IPS DF 4.7 (cell line): Measurements from ENCODE around the gene DMAC1.
A peak's percentile ranks its signal among the peaks of the same experiment; 100 is the strongest.

Experiments used
- DNase-seq: peaks from one replicate; pipeline ENCODE4 v3.0.0-alpha.2; 2013; ENCODE audit warnings: low spot score; ENCODE audit errors: extremely low read depth

DMAC1 gene

GRCh38 chr9:7799234-7799943, at the start of gene DMAC1:
TSS of gene DMAC1 (minus strand) at chr9:7799778. CDS start at chr9:7799734, 44 bp downstream.
- peak; percentile 71 for DNase-seq

- no peak for DNase-seq
Measured at GRCh38 chr9:7849362-7849761, 49.8 kb upstream of the DMAC1 start.

GRCh38 chr9:7848498-7848897, 48.9 kb upstream of the DMAC1 start:
- no peak for DNase-seq

GRCh38 chr9:7844242-7844641, 44.7 kb upstream of the DMAC1 start:
- DNase-seq: peak; percentile 44

- DNase-seq: no peak
Measured at GRCh38 chr9:7841831-7842230, 42.3 kb upstream of the DMAC1 start.

GRCh38 chr9:7834531-7834930, 35.0 kb upstream of the DMAC1 start:
- DNase-seq: no peak

- no peak for DNase-seq
Measured at GRCh38 chr9:7828334-7828733, 28.8 kb upstream of the DMAC1 start.

GRCh38 chr9:7827792-7828191, 28.2 kb upstream of the DMAC1 start:
- DNase-seq: no peak

GRCh38 chr9:7827056-7827455, 27.5 kb upstream of the DMAC1 start:
- no peak for DNase-seq

- no peak for DNase-seq
Measured at GRCh38 chr9:7823651-7824050, 24.1 kb upstream of the DMAC1 start.

GRCh38 chr9:7819984-7820383, 20.4 kb upstream of the DMAC1 start:
- DNase-seq: no peak

- no peak for DNase-seq
Measured at GRCh38 chr9:7816021-7816420, 16.4 kb upstream of the DMAC1 start.

- DNase-seq: no peak
Measured at GRCh38 chr9:7813030-7813429, 13.5 kb upstream of the DMAC1 start.

GRCh38 chr9:7811677-7812076, 12.1 kb upstream of the DMAC1 start:
- DNase-seq: no peak

- no peak for DNase-seq
Measured at GRCh38 chr9:7802666-7803065, 3.1 kb upstream of the DMAC1 start.

GRCh38 chr9:7799944-7800285, 337 bp upstream of the DMAC1 start:
- DNase-seq: no peak

GRCh38 chr9:7794196-7794595, 5.4 kb downstream of the DMAC1 start:
- no peak for DNase-seq

GRCh38 chr9:7791394-7791793, 8.2 kb downstream of the DMAC1 start:
- no peak for DNase-seq

GRCh38 chr9:7790819-7791182, 8.8 kb downstream of the DMAC1 start:
- DNase-seq: no peak

GRCh38 chr9:7790022-7790818, 9.4 kb downstream of the DMAC1 start:
- DNase-seq: no peak

- no peak for DNase-seq
Measured at GRCh38 chr9:7788772-7789171, 10.8 kb downstream of the DMAC1 start.

GRCh38 chr9:7785813-7786212, 13.8 kb downstream of the DMAC1 start:
- no peak for DNase-seq

GRCh38 chr9:7784472-7784871, 15.1 kb downstream of the DMAC1 start:
- no peak for DNase-seq
